ENCODE results near the gene LRG1. TPM values are rescaled to one million over a fixed set of nuclear protein-coding genes. Genes with fewer than 3 reads are reported as not detected.

The LRG1 gene
- total and polyA plus RNA-seq, 8 donors: 0.58 to 17.9 (median 0.87) TPM

GRCh38 chr19:4550018-4550417 is 10.2 kb upstream of the LRG1 start:
- H3K27ac ChIP-seq: no peak overlapping the region
- DNase-seq (no peak), ATAC-seq (no peak)
- intact Hi-C loops (cut with DNase I): no loop called here
- H3K4me1 ChIP-seq: peaks cover 0 to 21% of the 10 kb centered on the region in 2 donors
- H3K36me3 ChIP-seq: peaks cover 0 to 91% of the 10 kb centered on the region in 2 donors
- no peaks in the 10 kb centered on the region for H3K9me3 ChIP-seq
- no peak overlapping the region for H3K4me3 ChIP-seq
- no peak for TF ChIP-seq CTCF (IDR thresholded peaks at IDR 0.05)
- no peaks in the 10 kb centered on the region for H3K27me3 ChIP-seq

- intact Hi-C loops (cut with DNase I): no loop called here
- no peaks in the 10 kb centered on the region for H3K27me3 ChIP-seq
- peaks cover 0 to 88% of the 10 kb centered on the region in 2 donors for H3K36me3 ChIP-seq
- DNase-seq: no peak
- no peak for ATAC-seq
- no peak overlapping the region for H3K4me3 ChIP-seq
- H3K27ac ChIP-seq: no peak overlapping the region
- TF ChIP-seq CTCF (IDR thresholded peaks at IDR 0.05): no peak
- H3K4me1 ChIP-seq: peaks cover 0 to 34% of the 10 kb centered on the region in 2 donors
- H3K9me3 ChIP-seq: no peaks in the 10 kb centered on the region
Measured at GRCh38 chr19:4548238-4548584, 8.4 kb upstream of the LRG1 start.

GRCh38 chr19:4547303-4548237 is 7.7 kb upstream of the LRG1 start:
- Histone ChIP-seq H3K9me3 (no peaks in the 10 kb centered on the region), H3K4me1 (peaks cover 0 to 39% of the 10 kb centered on the region in 2 donors), H3K4me3 (no peak overlapping the region), H3K36me3 (peaks cover 0 to 81% of the 10 kb centered on the region in 2 donors), H3K27me3 (no peaks in the 10 kb centered on the region), H3K27ac (no peak overlapping the region)
- ATAC-seq: peak; percentile 77
- intact Hi-C loops (cut with DNase I): no loop called here
- DNase-seq: peak in 1 of 4 donors; percentile 68
- peak in 1 of 2 donors; percentile 38 for TF ChIP-seq CTCF (IDR thresholded peaks at IDR 0.05)

GRCh38 chr19:4543842-4544647 is 4.2 kb upstream of the LRG1 start:
- Histone ChIP-seq H3K9me3 (peaks cover 0 to 5% of the 10 kb centered on the region in 2 donors), H3K4me1 (peaks cover 0 to 69% of the 10 kb centered on the region in 2 donors), H3K4me3 (peak overlapping the region in 1 of 2 donors; percentile 38), H3K27ac (peak overlapping the region in 1 of 2 donors; percentile 90), H3K36me3 (peaks cover 0 to 48% of the 10 kb centered on the region in 2 donors), H3K27me3 (no peaks in the 10 kb centered on the region)
- DNase-seq (no peak), ATAC-seq (no peak)
- intact Hi-C loops (cut with DNase I): no loop called here
- TF ChIP-seq CTCF (IDR thresholded peaks at IDR 0.05): no peak

Measured in left lung (tissue), 10 donors.